Testis (tissue), 2 donors: ENCODE data around the gene CMTM2.

Source experiments
- CTCF ChIP-seq, 3 experiments: fragments of 450-650 bp in 2 of 3; fragments of 200-600 bp in 1 of 3; sonication (generic) in 1 of 3; IDR thresholded peaks; one replicate each; pipeline ENCODE4 v1.5.1; 2016 to 2019; ENCODE audit warnings: antibody characterized with exemption in 3 of 3, mild to moderate bottlenecking in 2 of 3, moderate library complexity in 1 of 3
- POLR2A ChIP-seq: fragments of 450-650 bp; IDR thresholded peaks from one replicate; pipeline ENCODE4 v1.6.1; 2017; ENCODE audit warnings: antibody characterized with exemption, mild to moderate bottlenecking, moderate library complexity

- no peak for TF ChIP-seq CTCF (IDR thresholded peaks at IDR 0.05)
- no peak for TF ChIP-seq POLR2A
These were observed 20.5 kb downstream of the CMTM2 start for GRCh38 chr16:66599726-66600125.
